ENCODE data around the gene YPEL4.

DNA sequence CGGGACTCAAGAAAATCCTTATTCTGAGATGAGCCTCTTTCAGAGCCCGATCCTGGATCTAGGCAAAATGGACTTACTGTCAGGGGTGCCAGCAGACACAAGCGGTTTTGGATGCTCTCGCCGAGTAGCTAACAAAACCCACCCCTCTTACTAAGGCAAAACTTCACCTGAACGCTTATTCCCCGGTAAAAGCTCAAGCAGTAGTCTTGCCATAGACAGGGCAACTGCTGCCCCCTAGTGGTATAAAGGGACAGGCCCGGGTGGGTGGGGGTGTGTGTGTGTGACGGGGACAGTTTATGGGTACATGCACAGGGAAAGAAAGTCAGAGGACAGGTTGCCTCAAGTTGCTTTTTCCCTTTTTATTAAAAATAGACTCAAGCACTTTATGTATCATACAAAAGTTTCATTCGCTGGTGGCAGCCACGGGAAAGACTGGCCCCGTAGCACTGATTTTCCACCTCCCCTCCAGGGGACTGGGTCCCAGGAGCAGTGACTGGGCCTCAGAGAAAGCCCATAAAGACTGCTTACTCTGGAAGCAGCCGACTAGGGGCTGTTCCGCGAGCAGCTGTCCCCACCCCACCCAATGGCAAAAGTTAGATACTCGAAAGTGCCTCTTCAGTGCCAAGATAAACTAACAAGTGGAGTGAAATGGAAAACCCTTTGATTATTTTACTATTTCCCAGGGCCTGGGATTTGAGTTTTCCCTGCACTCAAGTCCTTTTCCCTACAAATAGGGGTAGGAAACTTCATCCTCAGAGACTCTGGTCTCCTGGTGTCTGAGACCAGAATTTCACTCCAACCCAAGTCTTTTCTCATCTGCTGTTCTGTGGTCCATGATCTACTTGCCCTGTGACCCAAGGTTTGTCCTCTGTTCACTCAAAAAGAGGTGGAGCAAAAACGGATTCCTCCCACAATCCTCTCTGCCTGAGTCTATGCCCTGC is 4.7 kb downstream of the YPEL4 start:
- TF ChIP-seq GATA2 (IDR thresholded peaks at IDR 0.05; ENCODE audit: low read depth, low read length) (no peak), GATA3 (IDR thresholded peaks at IDR 0.05; ENCODE audit: low read depth, low read length) (no peak)

Measured in SH-SY5Y (cell line).